Measurements from ENCODE around the gene OR1F1.

Gene OR1F1

GRCh38 chr16:3214904-3215600 lies 27.0 kb downstream of the OR1F1 start:
- Histone ChIP-seq H3K9me2 (replicated peaks; ENCODE audit: control insufficient read depth, low read length) (no peaks in the 10 kb centered on the region), H3K27ac (ENCODE audit: low read depth, low read length) (no peak overlapping the region), H3K4me2 (ENCODE audit: low read length) (peak overlapping the region; percentile 37), H3K4me1 (ENCODE audit: control insufficient read depth, low read length) (peaks cover 19% of the 10 kb centered on the region), H4K20me1 (ENCODE audit: control insufficient read depth, insufficient read depth, low read depth, low read length) (no peaks in the 10 kb centered on the region), H3K9me3 (ENCODE audit: control insufficient read depth, insufficient read depth, low read length) (no peaks in the 10 kb centered on the region), H3K4me3 (ENCODE audit: low read length) (peak overlapping the region; percentile 10), H3K36me3 (ENCODE audit: control insufficient read depth, low read length) (no peaks in the 10 kb centered on the region), H3K79me2 (ENCODE audit: control insufficient read depth, low read length) (no peaks in the 10 kb centered on the region), H3K27me3 (ENCODE audit: control insufficient read depth, low read length) (peaks cover 16% of the 10 kb centered on the region), H3F3A (ENCODE audit: control insufficient read depth, insufficient read depth) (no peaks in the 10 kb centered on the region)
- no peak for TF ChIP-seq CTCF (IDR thresholded peaks at IDR 0.05; ENCODE audit: low read depth, low read length, poor library complexity, severe bottlenecking)
- TF ChIP-seq EZH2phosphoT487 (IDR thresholded peaks at IDR 0.05; ENCODE audit: borderline replicate concordance, low read length): no peak

GRCh38 chr16:3215601-3216262 lies 27.7 kb downstream of the OR1F1 start:
- no peaks in the 10 kb centered on the region for H3K79me2 ChIP-seq (ENCODE audit: control insufficient read depth, low read length)
- no peaks in the 10 kb centered on the region for H4K20me1 ChIP-seq (ENCODE audit: control insufficient read depth, insufficient read depth, low read depth, low read length)
- no peaks in the 10 kb centered on the region for H3F3A ChIP-seq (ENCODE audit: control insufficient read depth, insufficient read depth)
- H3K27ac ChIP-seq (ENCODE audit: low read depth, low read length): no peak overlapping the region
- no peak for TF ChIP-seq CTCF (IDR thresholded peaks at IDR 0.05; ENCODE audit: low read depth, low read length, poor library complexity, severe bottlenecking)
- TF ChIP-seq EZH2phosphoT487 (IDR thresholded peaks at IDR 0.05; ENCODE audit: borderline replicate concordance, low read length): no peak
- H3K9me2 ChIP-seq (replicated peaks; ENCODE audit: control insufficient read depth, low read length): no peaks in the 10 kb centered on the region
- H3K9me3 ChIP-seq (ENCODE audit: control insufficient read depth, insufficient read depth, low read length): no peaks in the 10 kb centered on the region
- H3K27me3 ChIP-seq (ENCODE audit: control insufficient read depth, low read length): peaks cover 16% of the 10 kb centered on the region
- peaks cover 19% of the 10 kb centered on the region for H3K4me1 ChIP-seq (ENCODE audit: control insufficient read depth, low read length)
- H3K4me3 ChIP-seq (ENCODE audit: low read length): 0 out of 2 replicates have a peak overlapping the region, but pooled peaks have one; percentile 1
- no peaks in the 10 kb centered on the region for H3K36me3 ChIP-seq (ENCODE audit: control insufficient read depth, low read length)
- H3K4me2 ChIP-seq (ENCODE audit: low read length): peak overlapping the region; percentile 37

DNA sequence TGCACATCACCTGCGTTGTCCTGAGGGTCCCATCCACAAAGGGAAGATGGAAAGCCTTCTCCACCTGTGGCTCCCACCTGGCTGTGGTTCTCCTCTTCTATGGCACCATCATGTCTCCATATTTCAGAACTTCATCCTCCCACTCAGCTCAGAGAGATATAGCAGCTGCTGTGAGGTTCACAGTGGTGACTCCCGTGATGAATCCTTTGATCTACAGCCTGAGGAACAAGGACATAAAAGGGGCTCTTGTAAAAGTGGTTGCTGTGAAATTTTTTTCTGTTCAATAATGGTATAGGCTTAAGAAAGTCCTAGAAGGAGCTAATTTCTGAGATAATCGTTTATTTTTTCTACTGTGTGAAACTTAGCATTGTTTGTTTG lies 28.2 kb downstream of the OR1F1 start:
- H3K4me2 ChIP-seq (ENCODE audit: low read length): no peak overlapping the region
- no peaks in the 10 kb centered on the region for H3F3A ChIP-seq (ENCODE audit: control insufficient read depth, insufficient read depth)
- no peak overlapping the region for H3K27ac ChIP-seq (ENCODE audit: low read depth, low read length)
- H3K4me3 ChIP-seq (ENCODE audit: low read length): no peak overlapping the region
- peaks cover 16% of the 10 kb centered on the region for H3K27me3 ChIP-seq (ENCODE audit: control insufficient read depth, low read length)
- no peaks in the 10 kb centered on the region for H4K20me1 ChIP-seq (ENCODE audit: control insufficient read depth, insufficient read depth, low read depth, low read length)
- H3K9me2 ChIP-seq (replicated peaks; ENCODE audit: control insufficient read depth, low read length): no peaks in the 10 kb centered on the region
- no peaks in the 10 kb centered on the region for H3K36me3 ChIP-seq (ENCODE audit: control insufficient read depth, low read length)
- H3K9me3 ChIP-seq (ENCODE audit: control insufficient read depth, insufficient read depth, low read length): peaks cover 4% of the 10 kb centered on the region; the same call in 1 of the 2 replicates
- TF ChIP-seq CTCF (IDR thresholded peaks at IDR 0.05; ENCODE audit: low read depth, low read length, poor library complexity, severe bottlenecking): no peak
- no peak for TF ChIP-seq EZH2phosphoT487 (IDR thresholded peaks at IDR 0.05; ENCODE audit: borderline replicate concordance, low read length)
- peaks cover 19% of the 10 kb centered on the region for H3K4me1 ChIP-seq (ENCODE audit: control insufficient read depth, low read length)
- H3K79me2 ChIP-seq (ENCODE audit: control insufficient read depth, low read length): no peaks in the 10 kb centered on the region

Measured in DOHH2 (cell line).